Measurements from ENCODE around the gene RASGRF1.

RASGRF1 gene

DNA sequence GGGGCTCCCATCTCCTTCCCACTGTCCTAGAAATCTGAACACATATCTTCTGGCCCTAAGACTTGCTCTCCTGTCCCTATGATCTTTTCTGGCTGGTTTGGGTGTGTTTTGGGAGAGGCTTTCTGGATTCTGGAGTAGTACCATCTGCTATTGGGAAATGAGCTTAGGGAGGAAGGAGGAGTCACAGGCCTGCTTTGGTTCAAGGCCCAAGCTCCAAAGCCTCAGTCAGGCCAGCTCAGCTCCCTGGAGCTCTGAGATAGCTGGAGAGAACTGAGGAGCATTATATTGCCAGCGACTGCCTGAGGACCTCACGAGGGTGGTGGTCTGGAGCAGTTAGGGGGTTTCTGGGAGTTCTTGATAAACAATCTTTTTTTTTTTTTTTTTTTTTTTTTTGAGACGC, 18.7 kb downstream of the RASGRF1 start:
- DNase-seq (ENCODE audit: low spot score), result no peak
- POLR2A ChIA-PET (ENCODE audit: low non-redundant PET), result no interaction called here
- CTCF ChIA-PET, result interaction anchor here (0.7 kb wide), 1 partner anchor 17 kb away, joined by 3 read pairs; no protein-coding TSS in a partner anchor
- TF ChIP-seq, protein P1, sequence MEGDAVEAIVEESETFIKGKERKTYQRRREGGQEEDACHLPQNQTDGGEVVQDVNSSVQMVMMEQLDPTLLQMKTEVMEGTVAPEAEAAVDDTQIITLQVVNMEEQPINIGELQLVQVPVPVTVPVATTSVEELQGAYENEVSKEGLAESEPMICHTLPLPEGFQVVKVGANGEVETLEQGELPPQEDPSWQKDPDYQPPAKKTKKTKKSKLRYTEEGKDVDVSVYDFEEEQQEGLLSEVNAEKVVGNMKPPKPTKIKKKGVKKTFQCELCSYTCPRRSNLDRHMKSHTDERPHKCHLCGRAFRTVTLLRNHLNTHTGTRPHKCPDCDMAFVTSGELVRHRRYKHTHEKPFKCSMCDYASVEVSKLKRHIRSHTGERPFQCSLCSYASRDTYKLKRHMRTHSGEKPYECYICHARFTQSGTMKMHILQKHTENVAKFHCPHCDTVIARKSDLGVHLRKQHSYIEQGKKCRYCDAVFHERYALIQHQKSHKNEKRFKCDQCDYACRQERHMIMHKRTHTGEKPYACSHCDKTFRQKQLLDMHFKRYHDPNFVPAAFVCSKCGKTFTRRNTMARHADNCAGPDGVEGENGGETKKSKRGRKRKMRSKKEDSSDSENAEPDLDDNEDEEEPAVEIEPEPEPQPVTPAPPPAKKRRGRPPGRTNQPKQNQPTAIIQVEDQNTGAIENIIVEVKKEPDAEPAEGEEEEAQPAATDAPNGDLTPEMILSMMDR (conservative IDR thresholded peaks at IDR 0.05; ENCODE audit: low read depth), result no peak
- no peak overlapping the region for H3K27ac ChIP-seq

DNA sequence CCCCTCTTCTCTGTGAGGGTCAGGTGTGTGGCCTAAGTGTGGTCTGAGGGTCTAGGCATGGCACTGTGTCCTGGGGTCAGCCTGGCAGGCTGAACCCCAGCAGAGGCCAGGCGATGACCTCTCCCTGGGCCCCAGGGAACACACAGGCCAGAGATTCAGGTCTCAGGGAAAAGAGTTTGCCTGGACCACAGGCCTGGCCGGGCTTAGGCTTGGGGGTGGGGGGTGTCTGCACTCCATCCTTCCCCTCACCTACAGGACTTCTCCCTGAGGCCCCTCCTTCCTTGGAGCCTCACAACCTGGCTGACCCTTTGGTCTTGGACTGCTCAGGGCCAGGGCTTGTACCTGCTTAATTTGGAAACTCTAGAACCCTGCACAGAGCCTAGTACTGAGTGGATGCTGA, 21.8 kb downstream of the RASGRF1 start:
- no peak for DNase-seq (ENCODE audit: low spot score)
- POLR2A ChIA-PET (ENCODE audit: low non-redundant PET), result no interaction called here
- no peak overlapping the region for H3K27ac ChIP-seq
- CTCF ChIA-PET, result interaction anchor here (0.6 kb wide), 1 partner anchor 34 kb away, joined by 4 read pairs; no protein-coding TSS in a partner anchor
- TF ChIP-seq, protein P1 (conservative IDR thresholded peaks at IDR 0.05; ENCODE audit: low read depth), result no peak

DNA sequence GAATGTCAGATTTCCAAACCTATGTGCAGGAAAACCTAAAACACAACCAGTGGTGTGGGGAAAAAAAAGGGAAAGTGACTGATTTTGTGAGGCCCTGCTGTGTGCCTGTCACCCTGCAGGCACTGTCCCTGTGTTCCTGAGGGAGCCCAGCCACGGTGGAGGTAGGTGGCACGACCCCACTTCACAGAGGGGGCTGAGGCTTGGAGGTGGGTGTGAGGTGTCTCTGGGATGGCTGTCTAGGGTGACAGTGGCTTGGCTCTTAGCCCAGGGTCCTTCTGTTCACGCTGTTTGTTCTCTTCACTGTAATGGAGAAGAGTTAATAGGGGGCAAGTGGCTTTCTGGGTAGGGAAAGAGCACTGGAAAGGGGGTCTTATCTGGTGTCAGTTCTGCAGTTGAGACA, 22.6 kb downstream of the RASGRF1 start:
- no peak for DNase-seq (ENCODE audit: low spot score)
- CTCF ChIA-PET, result interaction anchor here (1.0 kb wide), 1 partner anchor 38 kb away, joined by 3 read pairs; no protein-coding TSS in a partner anchor
- POLR2A ChIA-PET (ENCODE audit: low non-redundant PET), result no interaction called here
- no peak overlapping the region for H3K27ac ChIP-seq
- TF ChIP-seq, protein P1 (conservative IDR thresholded peaks at IDR 0.05; ENCODE audit: low read depth), result no peak

DNA sequence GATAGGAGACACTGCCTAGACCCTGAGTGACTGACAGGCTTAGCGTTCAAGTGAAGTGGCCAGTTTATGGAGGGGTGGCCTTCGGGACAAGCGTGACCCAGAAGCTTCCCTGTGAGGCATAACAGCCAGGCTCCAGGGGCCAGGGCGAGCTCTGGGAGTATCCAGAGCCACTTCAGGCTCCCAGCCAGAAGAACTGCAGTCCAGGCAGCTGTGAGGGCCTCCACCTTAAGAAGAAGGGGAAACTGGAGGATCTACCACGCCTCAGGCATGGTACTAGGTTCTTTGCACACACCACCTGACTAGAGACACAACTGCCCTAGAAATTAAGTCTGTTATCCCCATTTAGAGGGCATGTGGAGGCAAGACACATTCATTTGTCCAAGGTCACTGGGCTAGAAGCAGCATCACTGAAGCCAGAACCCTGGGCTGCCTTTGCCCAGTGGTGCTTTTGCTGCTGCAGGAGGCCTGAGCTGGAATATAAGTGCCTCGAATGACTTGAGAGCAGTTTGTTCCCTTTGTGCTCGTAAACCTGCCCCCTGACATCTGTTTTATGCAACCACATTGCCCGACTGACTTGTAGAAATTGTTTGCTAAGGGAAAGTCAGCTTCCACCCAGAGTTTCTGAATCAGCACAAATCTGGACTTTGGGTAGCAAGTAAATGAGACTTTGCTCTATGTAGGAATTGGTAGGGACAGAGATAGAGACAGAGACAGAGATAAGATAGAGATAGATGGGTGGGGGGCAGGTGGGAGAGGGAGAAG, 23.3 kb downstream of the RASGRF1 start:
- POLR2A ChIA-PET (ENCODE audit: low non-redundant PET), result no interaction called here
- TF ChIP-seq, protein P1 (conservative IDR thresholded peaks at IDR 0.05; ENCODE audit: low read depth), result no peak
- H3K27ac ChIP-seq, result no peak overlapping the region
- no peak for DNase-seq (ENCODE audit: low spot score)
- CTCF ChIA-PET, result interaction anchor here (1.0 kb wide), 1 partner anchor 37 kb away, joined by 3 read pairs; no protein-coding TSS in a partner anchor

DNA sequence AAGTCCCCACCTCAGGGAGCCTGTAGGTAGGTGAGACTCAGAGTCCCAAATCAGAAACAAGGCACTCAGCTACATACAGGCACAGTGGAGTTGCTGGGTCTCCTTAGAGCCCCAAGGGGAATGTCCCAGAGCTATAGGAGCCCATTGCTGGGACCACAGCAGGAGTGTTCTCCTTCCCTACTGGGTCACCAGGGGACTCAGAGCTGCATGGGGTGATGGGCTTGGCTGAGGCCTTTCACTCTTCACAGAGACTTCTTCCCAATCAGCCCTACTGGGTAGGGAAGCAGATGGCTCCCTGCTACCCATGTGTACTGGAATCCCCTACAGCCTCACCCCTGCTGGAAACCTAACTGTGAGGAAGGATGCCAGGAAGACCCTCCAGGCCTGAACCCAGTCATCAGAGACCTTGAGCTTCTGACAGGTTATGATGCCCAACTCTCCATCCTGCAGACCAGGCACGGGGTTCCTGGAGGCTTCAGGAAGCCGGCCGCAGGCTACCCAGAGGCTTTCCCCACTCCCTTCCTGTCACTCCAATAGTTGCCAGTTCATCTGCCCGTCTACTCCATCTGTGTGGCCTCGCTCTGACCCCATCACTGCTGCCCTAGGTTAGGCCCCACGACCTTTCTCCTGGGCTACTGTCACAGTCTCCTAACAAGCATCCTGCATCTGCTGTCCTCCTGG, 24.0 kb downstream of the RASGRF1 start:
- CTCF ChIA-PET, result interaction anchor here (1.7 kb wide), 1 partner anchor 118 kb away, joined by 8 read pairs; no protein-coding TSS in a partner anchor
- H3K27ac ChIP-seq, result no peak overlapping the region
- TF ChIP-seq, protein P1 (conservative IDR thresholded peaks at IDR 0.05; ENCODE audit: low read depth), result no peak
- no peak for DNase-seq (ENCODE audit: low spot score)
- POLR2A ChIA-PET (ENCODE audit: low non-redundant PET), result no interaction called here

DNA sequence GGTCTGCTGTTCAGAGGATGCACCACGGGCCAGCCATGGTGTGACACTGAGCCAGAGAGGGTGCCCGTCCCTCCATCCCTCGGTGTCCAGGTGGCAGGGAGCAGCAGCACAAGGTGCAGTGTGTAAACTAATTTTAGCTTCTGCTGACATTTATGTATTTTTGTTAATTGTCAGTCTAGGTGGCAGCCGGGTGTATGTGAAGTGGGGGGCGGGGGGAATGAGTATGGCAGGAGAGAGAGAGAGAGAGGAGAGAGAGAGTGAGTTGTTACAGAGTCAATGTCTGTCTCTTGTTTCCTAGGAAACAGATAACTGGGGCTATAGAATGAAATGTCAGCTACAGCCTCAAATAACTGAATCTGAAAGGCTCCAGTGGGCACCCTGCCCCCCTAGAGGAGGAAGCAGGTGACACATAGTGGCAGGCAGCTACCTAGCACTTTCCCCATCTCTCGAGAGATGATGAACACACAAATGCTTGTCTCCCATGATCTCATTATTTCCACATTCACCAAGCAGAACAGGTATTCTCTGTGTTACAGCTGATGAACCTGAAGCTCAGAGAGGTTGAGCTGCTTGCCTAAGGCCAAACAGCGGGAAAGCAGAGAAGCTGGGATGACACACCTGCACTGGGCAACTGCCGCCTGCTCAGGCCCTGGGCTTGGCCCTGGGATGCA, 24.7 kb downstream of the RASGRF1 start:
- DNase-seq (ENCODE audit: low spot score), result no peak
- H3K27ac ChIP-seq, result no peak overlapping the region
- ChIA-PET POLR2A (ENCODE audit: low non-redundant PET) (no interaction called here), CTCF (interaction anchor here (1.7 kb wide), 1 partner anchor 119 kb away, joined by 8 read pairs; no protein-coding TSS in a partner anchor)
- TF ChIP-seq, protein P1 (conservative IDR thresholded peaks at IDR 0.05; ENCODE audit: low read depth), result no peak
